ENCODE measurements around the gene PEX14.

PEX14 gene

DNA sequence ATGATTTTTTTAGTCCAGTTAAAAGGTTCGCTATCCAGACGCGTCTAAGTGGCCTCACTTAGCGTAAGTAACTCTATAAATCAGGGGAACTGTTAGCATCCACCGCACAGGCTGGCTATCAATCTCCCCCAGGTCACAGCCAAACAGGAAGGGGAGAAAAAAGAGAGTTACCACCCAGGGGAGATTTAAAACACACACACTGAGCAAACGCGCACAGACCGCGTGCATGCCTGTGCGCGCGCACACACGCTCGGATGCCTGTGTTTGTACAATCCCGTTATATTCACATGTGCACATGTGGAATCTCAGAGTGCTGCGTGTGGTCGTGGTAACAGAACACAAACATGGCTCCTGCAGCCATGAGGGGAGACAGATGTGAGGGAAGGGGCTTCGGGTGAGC lies 196.3 kb downstream of the PEX14 start:
- Histone ChIP-seq H3K4me3 (ENCODE audit: extremely low read depth, insufficient read depth, low read length, poor library complexity, severe bottlenecking) (no peak overlapping the region), H3K27ac (ENCODE audit: low read depth, low read length, severe bottlenecking) (no peak overlapping the region), H3K36me3 (ENCODE audit: control insufficient read depth, insufficient read depth, low read length) (no peaks in the 10 kb centered on the region), H3K4me1 (ENCODE audit: control insufficient read depth, insufficient read depth, low read length, poor library complexity, severe bottlenecking) (peaks cover 21% of the 10 kb centered on the region), H3K9me3 (ENCODE audit: control insufficient read depth, low read length) (no peaks in the 10 kb centered on the region)
- 91 to 96% methylated on average over 12 to 13 of the region's 18 CpGs for WGBS, 2 experiments (ENCODE audit: insufficient coverage in 2 of 2)

DNA sequence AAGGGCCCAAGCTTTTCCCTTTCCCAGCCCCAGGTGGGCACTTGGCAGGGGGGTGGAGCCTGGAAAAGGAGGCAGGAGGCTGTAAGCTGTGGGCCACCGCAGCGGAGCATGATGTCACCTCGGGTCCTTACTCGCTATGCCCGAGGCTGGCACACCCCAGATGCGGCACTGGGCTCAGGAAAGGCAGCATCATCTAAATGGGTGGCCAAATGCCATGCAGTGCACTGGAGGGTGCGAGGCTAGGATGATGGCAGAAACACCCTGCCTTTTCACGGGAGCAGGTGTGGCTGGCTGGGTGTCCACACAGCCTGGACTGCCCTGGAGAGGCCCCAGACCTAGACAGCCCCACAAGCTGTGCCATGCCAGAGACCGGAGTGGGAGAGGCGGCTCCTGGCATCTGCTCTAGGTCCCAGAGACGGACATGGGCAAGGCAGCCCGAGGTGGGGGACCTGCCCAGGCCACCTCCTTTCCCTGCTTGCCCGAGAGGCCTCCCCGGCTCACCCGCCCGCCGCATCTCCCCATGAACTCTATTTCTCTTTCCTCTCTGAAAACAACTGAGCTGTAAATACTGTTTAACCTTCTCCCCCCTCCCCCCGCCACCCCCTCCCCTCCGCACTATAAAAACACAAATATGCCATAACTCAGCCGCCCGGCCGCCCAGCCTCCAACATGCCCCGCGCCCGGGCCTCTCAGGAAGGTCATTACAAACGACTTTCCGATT lies 197.0 kb downstream of the PEX14 start:
- H3K4me3 ChIP-seq (ENCODE audit: extremely low read depth, insufficient read depth, low read length, poor library complexity, severe bottlenecking): no peak overlapping the region
- peaks cover 18% of the 10 kb centered on the region for H3K4me1 ChIP-seq (ENCODE audit: control insufficient read depth, insufficient read depth, low read length, poor library complexity, severe bottlenecking)
- no peaks in the 10 kb centered on the region for H3K36me3 ChIP-seq (ENCODE audit: control insufficient read depth, insufficient read depth, low read length)
- WGBS, 2 experiments (ENCODE audit: insufficient coverage in 2 of 2): 92 to 93% methylated on average over 18 to 22 of the region's 27 CpGs
- no peak overlapping the region for H3K27ac ChIP-seq (ENCODE audit: low read depth, low read length, severe bottlenecking)
- H3K9me3 ChIP-seq (ENCODE audit: control insufficient read depth, low read length): no peaks in the 10 kb centered on the region

DNA sequence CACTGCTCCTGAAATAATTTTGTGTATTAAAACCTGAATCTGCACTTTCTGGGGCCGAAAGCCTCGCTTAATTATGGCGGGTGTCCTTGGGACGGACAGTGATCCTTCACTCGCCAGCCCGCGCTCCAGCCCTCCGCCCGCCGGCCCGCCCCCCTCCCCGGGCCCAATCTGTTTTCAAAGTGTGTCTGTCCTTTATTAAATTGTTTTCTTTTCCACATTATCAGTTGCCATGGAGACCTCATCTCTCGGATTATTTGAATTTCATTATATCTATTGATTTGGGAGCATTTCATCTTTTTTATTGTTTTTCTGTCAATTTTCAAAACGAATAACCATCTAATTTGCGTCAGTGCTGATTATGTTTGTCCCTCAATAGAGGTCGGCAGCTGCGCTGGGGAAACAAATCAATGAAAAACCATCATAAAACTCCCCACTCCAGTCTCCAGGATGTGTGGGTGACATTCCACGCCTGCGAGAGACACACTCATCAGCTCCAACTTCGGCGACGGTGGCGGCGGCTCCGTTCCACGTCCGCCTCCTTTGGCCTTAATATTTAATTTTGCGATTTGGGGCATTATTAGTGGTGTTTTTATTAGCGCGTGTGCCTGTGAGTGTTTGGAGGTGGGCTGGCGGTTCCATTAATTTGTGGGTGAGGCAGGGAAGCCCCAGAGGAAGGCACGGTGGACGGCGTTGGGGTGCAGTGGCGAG lies 197.7 kb downstream of the PEX14 start:
- H3K36me3 ChIP-seq (ENCODE audit: control insufficient read depth, insufficient read depth, low read length): no peaks in the 10 kb centered on the region
- H3K9me3 ChIP-seq (ENCODE audit: control insufficient read depth, low read length): no peaks in the 10 kb centered on the region
- no peak overlapping the region for H3K4me3 ChIP-seq (ENCODE audit: extremely low read depth, insufficient read depth, low read length, poor library complexity, severe bottlenecking)
- H3K27ac ChIP-seq (ENCODE audit: low read depth, low read length, severe bottlenecking): no peak overlapping the region
- 89 to 94% methylated on average over 9 to 25 of the region's 35 CpGs for WGBS, 2 experiments (ENCODE audit: insufficient coverage in 2 of 2)
- H3K4me1 ChIP-seq (ENCODE audit: control insufficient read depth, insufficient read depth, low read length, poor library complexity, severe bottlenecking): peaks cover 20% of the 10 kb centered on the region

DNA sequence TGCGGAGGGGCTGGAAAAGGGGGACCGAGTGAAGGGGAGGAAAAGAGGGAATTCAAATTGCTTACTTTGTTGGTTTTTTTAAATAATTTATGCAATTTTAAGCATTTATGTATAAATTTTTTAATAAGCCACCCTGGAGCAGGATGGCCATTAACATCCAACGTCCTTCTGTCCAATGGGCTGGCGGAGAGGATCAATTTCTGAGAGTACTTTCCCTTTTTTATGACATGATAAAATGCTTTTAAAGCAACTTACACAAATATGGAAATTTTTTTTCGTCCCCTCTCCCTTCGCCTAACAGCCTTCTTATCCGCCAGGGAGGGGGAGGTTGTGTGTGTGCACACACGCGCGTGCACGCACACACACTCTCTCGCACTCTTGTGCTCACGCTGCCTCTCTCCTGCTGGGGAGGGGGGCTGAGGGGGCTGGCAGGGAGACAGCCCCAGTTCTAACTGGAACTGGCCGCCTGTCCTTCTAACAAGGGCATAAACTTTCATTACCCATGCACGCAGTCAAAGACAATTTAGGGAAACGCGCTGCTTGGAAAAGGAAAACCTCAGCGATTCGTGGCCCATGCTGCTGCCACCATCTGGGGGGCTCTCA lies 198.5 kb downstream of the PEX14 start:
- no peak overlapping the region for H3K4me3 ChIP-seq (ENCODE audit: extremely low read depth, insufficient read depth, low read length, poor library complexity, severe bottlenecking)
- 93% methylated on average over 6 to 7 of the region's 19 CpGs for WGBS, 2 experiments (ENCODE audit: insufficient coverage in 2 of 2)
- peaks cover 19% of the 10 kb centered on the region for H3K4me1 ChIP-seq (ENCODE audit: control insufficient read depth, insufficient read depth, low read length, poor library complexity, severe bottlenecking)
- H3K27ac ChIP-seq (ENCODE audit: low read depth, low read length, severe bottlenecking): no peak overlapping the region
- H3K9me3 ChIP-seq (ENCODE audit: control insufficient read depth, low read length): no peaks in the 10 kb centered on the region
- H3K36me3 ChIP-seq (ENCODE audit: control insufficient read depth, insufficient read depth, low read length): no peaks in the 10 kb centered on the region

DNA sequence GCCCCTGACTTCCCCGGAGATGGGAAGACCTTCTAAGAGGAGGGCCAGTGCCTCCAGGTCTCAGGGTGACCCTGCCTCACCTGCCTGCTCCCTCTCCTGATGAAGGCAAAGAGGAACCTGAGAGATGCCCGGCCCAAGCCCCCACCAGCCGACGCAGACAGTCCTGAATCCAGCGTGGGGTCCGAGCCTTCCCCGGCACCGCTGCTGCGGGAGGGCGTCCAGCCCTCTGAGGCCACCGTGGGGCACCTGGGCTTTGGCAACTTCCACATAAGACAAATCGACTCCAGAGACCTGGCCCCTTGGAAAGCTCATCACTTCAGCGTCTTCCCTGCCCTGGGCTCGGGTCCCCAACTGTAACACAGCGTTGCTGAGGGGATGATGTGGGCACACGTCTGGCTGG lies 199.5 kb downstream of the PEX14 start:
- Histone ChIP-seq H3K36me3 (ENCODE audit: control insufficient read depth, insufficient read depth, low read length) (no peaks in the 10 kb centered on the region), H3K4me3 (ENCODE audit: extremely low read depth, insufficient read depth, low read length, poor library complexity, severe bottlenecking) (no peak overlapping the region), H3K27ac (ENCODE audit: low read depth, low read length, severe bottlenecking) (no peak overlapping the region), H3K4me1 (ENCODE audit: control insufficient read depth, insufficient read depth, low read length, poor library complexity, severe bottlenecking) (peaks cover 18% of the 10 kb centered on the region), H3K9me3 (ENCODE audit: control insufficient read depth, low read length) (no peaks in the 10 kb centered on the region)
- WGBS, 2 experiments (ENCODE audit: insufficient coverage in 2 of 2): 92 to 94% methylated on average over 10 to 15 of the region's 16 CpGs

DNA sequence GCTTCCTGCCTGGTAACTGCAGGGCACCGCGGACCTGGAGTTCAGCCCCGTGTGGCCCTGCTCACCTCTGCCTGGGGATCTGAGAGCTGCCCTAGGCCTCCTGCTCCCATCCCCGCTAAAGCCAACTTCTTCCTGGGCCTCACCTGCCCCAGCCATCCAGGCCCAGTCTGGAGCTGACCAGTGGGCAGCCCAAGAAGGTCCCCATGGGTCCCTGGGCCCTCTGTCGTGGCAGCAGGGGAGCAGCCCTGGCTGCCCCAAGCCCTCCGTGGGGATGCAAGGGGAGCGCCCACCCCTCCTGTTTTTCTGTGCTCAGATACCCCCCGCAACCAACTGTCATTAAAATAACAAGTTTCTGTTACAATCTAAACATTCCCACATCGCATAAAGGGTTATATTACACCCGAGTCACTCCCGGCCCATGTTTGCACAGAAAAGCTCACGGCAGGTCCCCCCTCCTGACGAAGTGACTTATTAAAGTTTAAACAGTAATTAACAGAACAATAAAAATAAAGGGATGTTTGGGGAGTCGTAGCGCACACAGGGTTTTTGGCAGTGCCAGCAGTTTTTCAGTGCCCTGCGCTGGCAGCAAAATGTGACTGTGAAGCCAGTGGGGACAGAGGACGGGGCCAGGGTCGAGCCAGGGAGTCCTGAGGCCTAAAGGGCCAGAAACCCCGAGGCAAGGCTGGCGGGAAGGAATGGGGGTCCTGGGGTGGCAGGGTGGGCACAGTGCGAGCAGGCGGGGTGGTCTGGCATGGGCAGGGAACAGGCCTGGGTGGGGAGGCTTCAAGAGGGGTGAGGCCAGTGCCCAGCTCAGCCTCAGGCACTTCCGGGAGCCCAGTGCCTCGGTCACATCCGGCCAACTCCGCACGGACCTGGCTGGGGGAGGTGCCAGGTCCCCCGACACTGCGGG lies 200.2 kb downstream of the PEX14 start:
- no peaks in the 10 kb centered on the region for H3K9me3 ChIP-seq (ENCODE audit: control insufficient read depth, low read length)
- WGBS, 2 experiments (ENCODE audit: insufficient coverage in 2 of 2): 92 to 95% methylated on average over 23 to 29 of the region's 29 CpGs
- H3K27ac ChIP-seq (ENCODE audit: low read depth, low read length, severe bottlenecking): no peak overlapping the region
- no peaks in the 10 kb centered on the region for H3K36me3 ChIP-seq (ENCODE audit: control insufficient read depth, insufficient read depth, low read length)
- H3K4me3 ChIP-seq (ENCODE audit: extremely low read depth, insufficient read depth, low read length, poor library complexity, severe bottlenecking): no peak overlapping the region
- peaks cover 20% of the 10 kb centered on the region for H3K4me1 ChIP-seq (ENCODE audit: control insufficient read depth, insufficient read depth, low read length, poor library complexity, severe bottlenecking)

DNA sequence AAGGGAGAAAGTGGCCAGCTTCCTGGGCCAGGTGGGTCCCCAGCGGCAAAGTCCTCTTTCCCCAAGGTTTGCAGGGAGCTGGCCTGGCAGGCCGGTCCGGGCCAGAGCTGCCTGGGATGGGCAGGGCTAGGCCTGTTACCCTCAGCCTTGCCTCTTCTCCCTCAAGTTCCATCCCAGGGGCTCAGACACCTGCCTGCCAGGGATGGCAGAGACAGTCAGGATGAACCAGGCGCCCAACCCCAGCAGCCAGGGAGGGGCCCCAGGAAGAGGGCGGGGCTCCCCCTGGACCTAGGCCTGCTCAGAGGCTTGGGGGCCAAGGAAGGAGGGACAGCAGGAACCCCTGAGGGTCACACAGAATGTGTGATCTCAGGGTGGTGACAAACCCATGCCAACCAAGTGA lies 201.1 kb downstream of the PEX14 start:
- Histone ChIP-seq H3K4me1 (ENCODE audit: control insufficient read depth, insufficient read depth, low read length, poor library complexity, severe bottlenecking) (peaks cover 26% of the 10 kb centered on the region), H3K36me3 (ENCODE audit: control insufficient read depth, insufficient read depth, low read length) (no peaks in the 10 kb centered on the region), H3K27ac (ENCODE audit: low read depth, low read length, severe bottlenecking) (no peak overlapping the region), H3K9me3 (ENCODE audit: control insufficient read depth, low read length) (no peaks in the 10 kb centered on the region), H3K4me3 (ENCODE audit: extremely low read depth, insufficient read depth, low read length, poor library complexity, severe bottlenecking) (no peak overlapping the region)
- 88 to 100% methylated on average over 3 to 5 of the region's 5 CpGs for WGBS, 2 experiments (ENCODE audit: insufficient coverage in 2 of 2)

DNA sequence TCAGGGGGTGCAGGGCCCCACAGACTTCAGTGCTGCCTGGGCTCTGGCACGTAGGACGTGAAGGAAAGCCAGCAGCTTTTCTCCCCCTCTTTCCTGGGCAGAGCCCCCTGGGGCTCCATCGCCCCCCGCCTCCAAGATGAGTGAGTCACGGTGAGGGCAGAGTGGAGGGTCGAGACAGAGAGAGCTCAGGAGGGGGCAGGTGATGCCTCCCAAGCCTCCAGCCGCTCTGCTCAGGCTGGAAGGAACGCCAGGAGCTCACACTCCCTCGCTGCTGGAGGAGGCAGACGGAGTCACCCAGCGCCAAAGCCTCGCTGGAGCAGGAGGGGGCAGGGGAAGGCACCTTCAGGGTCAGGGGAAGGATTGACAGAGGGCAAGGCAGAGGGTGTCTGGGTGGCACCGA lies 202.2 kb downstream of the PEX14 start:
- Histone ChIP-seq H3K4me1 (ENCODE audit: control insufficient read depth, insufficient read depth, low read length, poor library complexity, severe bottlenecking) (peaks cover 31% of the 10 kb centered on the region), H3K4me3 (ENCODE audit: extremely low read depth, insufficient read depth, low read length, poor library complexity, severe bottlenecking) (no peak overlapping the region), H3K27ac (ENCODE audit: low read depth, low read length, severe bottlenecking) (no peak overlapping the region), H3K36me3 (ENCODE audit: control insufficient read depth, insufficient read depth, low read length) (no peaks in the 10 kb centered on the region), H3K9me3 (ENCODE audit: control insufficient read depth, low read length) (no peaks in the 10 kb centered on the region)
- 58 to 72% methylated on average over 6 to 8 of the region's 13 CpGs for WGBS, 2 experiments (ENCODE audit: insufficient coverage in 2 of 2)

DNA sequence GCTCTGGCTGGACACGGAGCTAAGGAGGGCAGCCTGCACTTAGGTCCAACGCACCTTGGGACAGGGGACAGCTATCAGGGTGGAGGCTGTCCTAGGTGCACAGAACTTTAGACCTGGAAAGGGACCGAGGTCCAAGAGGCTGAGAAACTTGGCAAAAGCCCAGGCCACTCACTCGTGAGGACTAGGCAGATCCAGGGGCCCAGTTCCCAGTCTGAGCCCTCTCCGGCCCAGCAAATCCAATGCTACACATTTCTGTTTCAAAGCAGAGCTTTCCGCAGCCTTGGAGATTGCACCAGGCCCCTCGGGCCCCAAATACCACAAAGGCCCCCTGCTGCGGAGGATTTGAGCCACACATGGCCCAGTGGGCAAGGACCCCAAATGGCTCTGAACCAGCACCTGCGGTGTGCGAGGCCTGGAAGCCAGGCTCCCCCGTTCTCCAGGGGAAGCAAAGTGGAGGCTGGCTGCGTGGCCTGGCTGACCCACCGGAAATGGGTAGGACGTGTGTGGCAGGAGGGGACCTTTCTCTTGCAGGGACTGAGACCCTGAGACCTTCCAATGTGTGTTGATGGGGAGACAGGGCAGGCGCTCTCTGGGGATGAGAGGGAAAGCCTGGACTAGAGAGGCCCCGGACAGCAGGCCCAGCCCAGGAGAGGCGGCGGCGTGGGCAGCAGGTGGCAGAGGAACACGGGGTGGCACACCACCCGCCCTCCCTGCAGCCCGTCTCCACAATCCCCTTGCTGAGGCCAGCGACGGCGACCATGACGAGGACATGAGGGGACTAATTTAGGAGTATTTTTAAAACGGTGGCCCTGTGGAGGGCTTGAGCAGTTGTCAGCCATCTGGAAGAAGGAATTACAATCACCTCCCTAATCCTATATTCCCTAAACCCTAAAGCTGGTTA lies 203.0 kb downstream of the PEX14 start:
- no peak overlapping the region for H3K27ac ChIP-seq (ENCODE audit: low read depth, low read length, severe bottlenecking)
- no peaks in the 10 kb centered on the region for H3K9me3 ChIP-seq (ENCODE audit: control insufficient read depth, low read length)
- H3K36me3 ChIP-seq (ENCODE audit: control insufficient read depth, insufficient read depth, low read length): no peaks in the 10 kb centered on the region
- H3K4me3 ChIP-seq (ENCODE audit: extremely low read depth, insufficient read depth, low read length, poor library complexity, severe bottlenecking): no peak overlapping the region
- peaks cover 39% of the 10 kb centered on the region for H3K4me1 ChIP-seq (ENCODE audit: control insufficient read depth, insufficient read depth, low read length, poor library complexity, severe bottlenecking)
- WGBS, 2 experiments (ENCODE audit: insufficient coverage in 2 of 2): 77 to 78% methylated on average over 24 to 25 of the region's 27 CpGs

All from mesodermal cell (in vitro differentiated cells).